Psoas muscle (tissue), 8 donors: ENCODE data around the gene POF1B. TPM values are rescaled to one million over a fixed set of nuclear protein-coding genes. Genes with fewer than 3 reads are reported as not detected.

Experiments
- ATAC-seq, 4 donors: fragments of 200-7000 bp; cut with Tn5 transposase; one replicate each; pipeline ENCODE4 v1.9.1; 2020; ENCODE audit warnings: moderate library complexity in 3 of 4, mild to moderate bottlenecking in 2 of 4
- DNase-seq, 2 donors: peaks; one replicate each; pipeline ENCODE4 v3.0.0-alpha.2; 2020
- H3K27ac ChIP-seq: fragments of 200-600 bp; one replicate; pipeline ENCODE4 v1.8.0; 2022
- H3K27me3 ChIP-seq, 3 donors: fragments of 200-600 bp in 1 of 3; one replicate each; pipeline versions ENCODE4 v1.6.1 to v1.8.0; 2013 to 2022; ENCODE audit warnings: low read length in 2 of 3, mild to moderate bottlenecking in 2 of 3, moderate library complexity in 1 of 3; ENCODE audit not compliant: insufficient read depth in 3 of 3
- H3K36me3 ChIP-seq, 2 donors: fragments of 200-600 bp in 1 of 2; one replicate each; pipeline versions ENCODE4 v1.6.1 to v1.8.0; 2013 to 2022; ENCODE audit warnings: low read depth in 1 of 2, mild to moderate bottlenecking in 1 of 2, moderate library complexity in 1 of 2; ENCODE audit not compliant: insufficient read depth in 1 of 2
- H3K4me1 ChIP-seq: fragments of 200-600 bp; one replicate; pipeline ENCODE4 v1.8.0; 2022
- H3K4me3 ChIP-seq: fragments of 200-600 bp; one replicate; pipeline ENCODE4 v1.8.0; 2022; ENCODE audit warnings: mild to moderate bottlenecking
- H3K9me3 ChIP-seq: fragments of 200-600 bp; one replicate; pipeline ENCODE4 v1.8.0; 2022
- CTCF ChIP-seq: fragments of 200-600 bp; IDR thresholded peaks from one replicate; pipeline ENCODE4 v1.8.0; 2022; ENCODE audit warnings: antibody characterized with exemption
- WGBS, 3 donors: extraction: QIAGEN DNeasy Blood & Tissue Kit; methylation state at CpG; one replicate each; pipeline versions ENCODE4 v1.1.6 to v1.1.7; 2013; 5-methylcytosine and 5-hydroxymethylcytosine counted together
- intact Hi-C, 2 donors: fragments of 100-400 bp; cut with DNase I; formaldehyde crosslinking; loops; one replicate each; pipeline versions ENCODE4 v1.11.0 to v1.14.2; 2022
- polyA plus RNA-seq, 3 donors: library from polyadenylated mRNA; stranded (reverse); fragments of 200-250 nt; gene quantifications; one replicate each; pipeline ENCODE4 v1.2.3, GENCODE V29; 2013
- total RNA-seq, 4 donors: library from RNA; stranded (reverse); fragmentation: NEBNext Ultra II Directional in 2 of 4; extraction: Animal tissue kit (Norgen Biotek cat#: 25700) in 2 of 4; gene quantifications; one replicate each; pipeline versions ENCODE4 v1.2.1 to v1.2.4, GENCODE V29; 2021 to 2023
- donor health status: healthy with polysubstance abuse.
- donor health status: DM: no; HTN: no; CAD: no; lungs with moderate emphysema.
- donor health status: Bipolar disorder and iron deficiency.
- donor health status: healthy.
- donor health status: DM: yes; HTN: yes; CAD: no.
- donor health status: DM: no; HTN: no; CAD: no.
- donor health status: DM: no; HTN: no; CAD: no.
- donor health status: DM: yes; HTN: yes; CAD: no.

Gene POF1B
- total and polyA plus RNA-seq, 7 donors: 0.01 to 0.08 (median 0.04) TPM; not detected in 4

- Histone ChIP-seq H3K27ac (no peak overlapping the region), H3K36me3 (no peaks in the 10 kb centered on the region), H3K27me3 (no peaks in the 10 kb centered on the region), H3K4me3 (no peak overlapping the region), H3K4me1 (no peaks in the 10 kb centered on the region), H3K9me3 (no peaks in the 10 kb centered on the region)
- no peak for DNase-seq
- no peak for ATAC-seq
- no peak for TF ChIP-seq CTCF
- intact Hi-C loops: no loop called here
- 51 to 57% (median 52%) methylated on average over 4 of the region's 4 CpGs for WGBS, 3 donors
These were observed 14.0 kb downstream of the POF1B start for GRCh38 chrX:85365370-85365995.

- Histone ChIP-seq H3K36me3 (no peaks in the 10 kb centered on the region), H3K4me1 (no peaks in the 10 kb centered on the region), H3K9me3 (no peaks in the 10 kb centered on the region), H3K27me3 (no peaks in the 10 kb centered on the region), H3K4me3 (no peak overlapping the region), H3K27ac (no peak overlapping the region)
- no peak for TF ChIP-seq CTCF
- DNase-seq (no peak), ATAC-seq (no peak)
- WGBS, 3 donors: 54 to 82% (median 77%) methylated on average over 1 of the region's 1 CpG
- intact Hi-C loops: no loop called here
These were observed 20.4 kb downstream of the POF1B start for GRCh38 chrX:85359051-85359450.

GRCh38 chrX:85345523-85345922, 33.9 kb downstream of the POF1B start:
- ATAC-seq: no peak
- Histone ChIP-seq H3K36me3 (no peaks in the 10 kb centered on the region), H3K9me3 (no peaks in the 10 kb centered on the region), H3K27ac (no peak overlapping the region), H3K27me3 (no peaks in the 10 kb centered on the region), H3K4me1 (no peaks in the 10 kb centered on the region), H3K4me3 (no peak overlapping the region)
- 40 to 64% (median 62%) methylated on average over 2 of the region's 2 CpGs for WGBS, 3 donors
- intact Hi-C loops: no loop called here
- no peak for DNase-seq
- no peak for TF ChIP-seq CTCF

- Histone ChIP-seq H3K27ac (no peak overlapping the region), H3K36me3 (no peaks in the 10 kb centered on the region), H3K9me3 (no peaks in the 10 kb centered on the region), H3K27me3 (peaks cover 0 to under 1% (median 0%) of the 10 kb centered on the region in 3 donors), H3K4me3 (no peak overlapping the region), H3K4me1 (no peaks in the 10 kb centered on the region)
- TF ChIP-seq CTCF: no peak
- intact Hi-C loops: no loop called here
- 80 to 100% (median 89%) methylated on average over 2 of the region's 2 CpGs for WGBS, 3 donors
- ATAC-seq: no peak
- no peak for DNase-seq
These were observed 52.5 kb downstream of the POF1B start for GRCh38 chrX:85327060-85327333.
